Esophagus squamous epithelium (tissue), 5 donors: ENCODE data around the gene SPECC1. TPM values are rescaled to one million over a fixed set of nuclear protein-coding genes. Genes with fewer than 3 reads are reported as not detected.

Experiments
- DNase-seq: peaks from one replicate; lab custom pipeline; 2025; lab: John Stamatoyannopoulos, UW
- H3K27ac ChIP-seq, 4 donors: fragments of 200-600 bp; sonication (generic); one replicate each; pipeline ENCODE4 v1.5.1; 2016 to 2019; ENCODE audit warnings: mild to moderate bottlenecking in 1 of 4
- H3K27me3 ChIP-seq, 4 donors: fragments of 200-600 bp; sonication (generic); 1 replicate in 3 of 4; 2 replicates in 1 of 4; pipeline versions ENCODE4 v1.5.1 to v1.6.0; 2017 to 2021; ENCODE audit warnings: antibody characterized with exemption in 1 of 4
- H3K36me3 ChIP-seq, 3 donors: fragments of 200-600 bp; sonication (generic); one replicate each; pipeline ENCODE4 v1.5.1; 2016 to 2019
- H3K4me1 ChIP-seq, 3 donors: fragments of 200-600 bp; sonication (generic); one replicate each; pipeline ENCODE4 v1.5.1; 2017 to 2019
- H3K4me3 ChIP-seq, 4 donors: fragments of 200-600 bp; sonication (generic); 1 replicate in 3 of 4; 2 replicates in 1 of 4; pipeline ENCODE4 v1.5.1; 2016 to 2019; ENCODE audit warnings: mild to moderate bottlenecking in 2 of 4, moderate library complexity in 1 of 4
- H3K9me3 ChIP-seq, 3 donors: fragments of 200-600 bp; sonication (generic); one replicate each; pipeline ENCODE4 v1.5.1; 2016 to 2019
- CTCF ChIP-seq, 6 experiments: fragments of 450-650 bp in 4 of 6; fragments of 200-600 bp in 2 of 6; sonication (generic) in 2 of 6; IDR thresholded peaks; one replicate each; pipeline ENCODE4 v1.5.1; 2016 to 2019; ENCODE audit warnings: antibody characterized with exemption in 6 of 6, mild to moderate bottlenecking in 4 of 6, moderate library complexity in 4 of 6
- POLR2A ChIP-seq, 4 donors: fragments of 450-650 bp; IDR thresholded peaks; one replicate each; pipeline ENCODE4 v1.6.1; 2017; ENCODE audit warnings: antibody characterized with exemption in 4 of 4, mild to moderate bottlenecking in 4 of 4, moderate library complexity in 3 of 4
- WGBS, 2 donors: methylation state at CpG; one replicate each; pipeline ENCODE4 v1.1.5; 2018; 5-methylcytosine and 5-hydroxymethylcytosine counted together
- intact Hi-C: fragments of 100-400 bp; cut with DNase I; formaldehyde crosslinking; loops from one replicate; pipeline ENCODE4 v1.15.0; 2022
- total RNA-seq, 4 donors: library from RNA; depleted of rRNA; stranded (reverse); fragments of >200 nt; gene quantifications; one replicate each; pipeline ENCODE4 v1.1.0, GENCODE V29; 2016
- donor health status: DM: yes; HTN: yes; CAD: no.

SPECC1 gene
- total RNA-seq, 4 donors from 2014 or later = 13.8 to 29.6 (median 19.0) TPM

GRCh38 chr17:20197272-20197926, 188.2 kb downstream of the SPECC1 start:
- DNase-seq = no peak
- 85 to 92% methylated on average over 5 of the region's 5 CpGs for WGBS, 2 donors
- TF ChIP-seq CTCF (IDR thresholded peaks at IDR 0.05) (no peak), POLR2A (IDR thresholded peaks at IDR 0.05) (no peak)
- H3K36me3 ChIP-seq = no peaks in the 10 kb centered on the region
- no peaks in the 10 kb centered on the region for H3K9me3 ChIP-seq
- H3K4me1 ChIP-seq = no peaks in the 10 kb centered on the region
- H3K27ac ChIP-seq = no peak overlapping the region
- H3K27me3 ChIP-seq = no peaks in the 10 kb centered on the region
- intact Hi-C loops = no loop called here
- no peak overlapping the region for H3K4me3 ChIP-seq

DNA sequence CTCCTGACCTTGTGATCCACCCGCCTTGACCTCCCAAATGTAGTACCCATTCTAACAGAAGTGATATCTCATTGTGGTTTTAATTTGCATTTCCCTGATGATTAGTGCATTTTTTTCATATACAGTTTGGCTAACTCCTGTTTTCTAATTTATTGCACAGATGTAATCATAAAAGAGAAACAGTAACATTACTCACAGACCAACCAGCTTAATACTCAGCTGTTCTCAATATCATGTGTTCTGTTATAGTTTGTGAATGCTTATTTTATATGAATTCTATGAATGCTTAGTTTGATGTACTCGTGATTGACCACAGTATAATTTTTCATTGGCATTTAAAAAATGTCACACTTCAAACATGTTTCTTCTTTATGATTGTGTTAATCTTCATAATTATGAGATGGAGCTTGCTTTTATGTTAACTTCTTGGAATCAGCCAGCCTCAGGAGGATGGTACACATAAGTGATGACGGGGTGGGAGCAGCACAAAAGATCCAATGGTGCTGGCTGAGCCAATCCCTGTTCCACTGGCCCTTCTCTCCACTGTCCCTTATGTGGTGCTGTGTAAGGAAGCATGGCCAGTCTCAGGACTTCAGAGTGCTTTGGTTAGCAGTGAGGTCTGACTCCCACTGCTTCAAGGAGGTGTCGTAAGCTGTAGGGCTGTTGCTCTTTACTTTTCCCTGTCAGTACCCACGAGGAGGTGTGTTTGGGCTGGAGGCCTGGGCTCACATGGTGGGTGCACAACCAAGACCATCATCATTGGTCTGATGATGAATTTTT, 191.0 kb downstream of the SPECC1 start:
- DNase-seq = no peak
- no peak for TF ChIP-seq CTCF (IDR thresholded peaks at IDR 0.05)
- no peak for TF ChIP-seq POLR2A (IDR thresholded peaks at IDR 0.05)

DNA sequence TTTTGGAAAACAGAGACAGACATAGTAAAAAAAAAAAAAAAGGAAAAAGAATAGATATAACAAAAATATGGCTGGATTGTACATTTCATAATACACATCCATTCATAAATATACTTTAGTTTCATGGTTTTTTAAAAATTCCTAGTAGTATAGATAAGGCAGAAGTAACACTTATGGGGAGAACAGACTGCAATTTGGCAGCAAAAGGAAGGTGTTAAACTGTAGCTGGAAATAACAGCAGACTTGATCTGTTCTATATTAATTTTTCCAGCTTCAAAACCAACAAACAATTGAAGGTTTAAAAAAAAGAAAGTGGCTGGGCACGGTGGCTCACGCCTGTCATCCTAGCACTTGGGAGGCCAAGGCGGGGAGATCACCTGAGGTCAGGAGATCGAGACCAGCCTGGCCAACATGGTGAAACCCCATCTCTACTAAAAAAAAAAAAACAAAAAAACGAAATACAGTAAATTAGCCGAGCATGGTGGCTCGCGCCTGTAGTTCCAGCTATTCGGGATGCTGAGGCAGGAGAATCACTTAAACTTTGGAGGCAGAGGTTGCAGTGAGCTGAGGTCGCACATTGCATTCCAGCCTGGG, 191.8 kb downstream of the SPECC1 start:
- Histone ChIP-seq H3K9me3 (no peaks in the 10 kb centered on the region), H3K4me3 (no peak overlapping the region), H3K36me3 (no peaks in the 10 kb centered on the region), H3K4me1 (peaks cover 0 to 3% (median 0%) of the 10 kb centered on the region in 3 donors), H3K27ac (no peak overlapping the region), H3K27me3 (no peaks in the 10 kb centered on the region)
- intact Hi-C loops = no loop called here
- 90% methylated on average over 10 of the region's 10 CpGs for WGBS, 2 donors
- TF ChIP-seq CTCF (IDR thresholded peaks at IDR 0.05) (no peak), POLR2A (IDR thresholded peaks at IDR 0.05) (no peak)
- DNase-seq = no peak

More for the DNA sequence above, 191.0 kb downstream of the SPECC1 start:
- no peaks in the 10 kb centered on the region for H3K9me3 ChIP-seq
- intact Hi-C loops = no loop called here
- no peaks in the 10 kb centered on the region for H3K4me1 ChIP-seq
- no peak overlapping the region for H3K4me3 ChIP-seq
- no peaks in the 10 kb centered on the region for H3K36me3 ChIP-seq
- 83 to 86% methylated on average over 4 to 5 of the region's 5 CpGs for WGBS, 2 donors
- no peaks in the 10 kb centered on the region for H3K27me3 ChIP-seq
- H3K27ac ChIP-seq = no peak overlapping the region

DNA sequence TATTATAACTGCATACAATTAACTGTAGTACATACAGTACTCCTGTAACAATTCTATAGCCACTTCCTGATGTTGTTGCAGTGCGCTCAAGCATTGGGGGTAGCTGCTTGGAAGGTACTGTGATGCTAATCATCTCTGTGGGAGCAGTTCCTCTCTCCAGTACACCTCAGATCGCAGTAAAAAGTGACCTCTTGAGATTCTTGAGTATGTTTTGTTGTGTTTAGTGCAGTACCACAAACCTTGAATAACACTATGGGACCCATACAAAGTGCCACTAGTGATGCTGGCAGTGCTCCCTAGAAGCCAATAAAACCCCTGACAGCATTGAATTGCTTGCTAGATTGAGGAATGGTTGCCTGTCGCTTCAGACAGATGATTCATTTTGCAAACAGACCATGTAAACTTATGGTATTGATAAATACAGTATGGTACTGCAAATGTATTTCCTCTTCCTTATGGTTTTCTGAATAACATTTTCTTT, 193.0 kb downstream of the SPECC1 start:
- TF ChIP-seq CTCF (IDR thresholded peaks at IDR 0.05) (no peak), POLR2A (IDR thresholded peaks at IDR 0.05) (no peak)
- H3K27ac ChIP-seq = no peak overlapping the region
- no peak overlapping the region for H3K4me3 ChIP-seq
- WGBS, 2 donors = 69 to 73% methylated on average over 3 of the region's 3 CpGs
- intact Hi-C loops = no loop called here
- no peaks in the 10 kb centered on the region for H3K36me3 ChIP-seq
- peaks cover 0 to 15% (median 7%) of the 10 kb centered on the region in 3 donors for H3K4me1 ChIP-seq
- H3K27me3 ChIP-seq = no peaks in the 10 kb centered on the region
- no peak for DNase-seq
- H3K9me3 ChIP-seq = no peaks in the 10 kb centered on the region

DNA sequence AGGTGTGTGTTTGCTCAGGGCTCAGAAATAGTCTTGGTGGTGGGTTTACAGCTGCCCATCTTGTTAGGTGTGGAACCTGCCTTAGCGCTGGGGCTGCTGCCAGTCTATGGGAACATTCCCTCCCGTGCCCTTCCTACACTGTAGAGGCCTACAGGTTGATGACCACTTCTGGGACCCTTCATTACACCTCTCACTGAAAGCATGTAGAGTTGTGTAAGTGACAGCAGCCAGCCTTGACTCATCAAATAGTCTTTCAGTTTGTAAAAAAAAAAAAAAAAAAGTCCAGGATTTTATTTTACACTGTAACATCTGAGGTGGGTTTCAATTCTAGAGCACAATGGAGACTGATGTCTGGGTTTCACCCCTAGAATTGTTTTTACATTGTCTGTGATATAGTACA, 193.9 kb downstream of the SPECC1 start:
- Histone ChIP-seq H3K36me3 (no peaks in the 10 kb centered on the region), H3K4me3 (no peak overlapping the region), H3K4me1 (peaks cover 0 to 23% (median 8%) of the 10 kb centered on the region in 3 donors), H3K27me3 (no peaks in the 10 kb centered on the region), H3K9me3 (no peaks in the 10 kb centered on the region), H3K27ac (no peak overlapping the region)
- TF ChIP-seq POLR2A (IDR thresholded peaks at IDR 0.05) = no peak
- TF ChIP-seq CTCF (IDR thresholded peaks at IDR 0.05) = no peak
- intact Hi-C loops = no loop called here
- WGBS, 2 donors = 94 to 100% methylated on average over 2 of the region's 2 CpGs
- no peak for DNase-seq
